Measurements from ENCODE around the gene OR2T6. TPM values are rescaled to one million over a fixed set of nuclear protein-coding genes. Genes with fewer than 3 reads are reported as not detected.
"Not testable (repeated sequence)": the region's sequence is repeated elsewhere in the genome, so short reads cannot be mapped to it uniquely, and the experiment has no call there.

OR2T6 gene
- total RNA-seq, 1 experiment from 2014 or later, result not detected

DNA sequence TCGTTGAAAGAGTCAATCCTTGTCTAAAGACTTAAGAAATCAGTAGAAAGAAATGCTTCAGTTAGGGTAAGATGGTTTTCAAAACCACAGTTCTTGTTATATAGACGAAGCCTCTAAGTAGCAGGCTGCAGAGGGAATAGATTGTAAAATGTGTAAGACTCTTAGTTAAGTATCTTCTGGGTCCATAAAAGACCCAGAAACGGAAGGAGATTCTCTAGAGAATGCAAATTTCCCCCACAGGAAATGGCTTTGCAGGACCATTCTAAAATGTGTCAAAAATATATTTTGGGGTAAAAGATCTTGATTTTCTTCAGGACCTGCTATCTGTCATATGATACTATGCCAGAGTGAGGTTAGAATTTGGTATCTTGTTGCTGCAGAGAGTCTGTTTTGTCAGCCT is 40.7 kb downstream of the OR2T6 start:
- H3K9me3 ChIP-seq (replicated peaks), result peaks cover 2% of the 10 kb centered on the region; the same call in 1 of the 2 replicates
- DNase-seq, result no peak
- H3K27ac ChIP-seq, result no peak overlapping the region
- H3K36me3 ChIP-seq, result no peaks in the 10 kb centered on the region
- no peaks in the 10 kb centered on the region for H3K27me3 ChIP-seq
- H3K4me3 ChIP-seq, result no peak overlapping the region
- no peaks in the 10 kb centered on the region for H3K4me1 ChIP-seq

DNA sequence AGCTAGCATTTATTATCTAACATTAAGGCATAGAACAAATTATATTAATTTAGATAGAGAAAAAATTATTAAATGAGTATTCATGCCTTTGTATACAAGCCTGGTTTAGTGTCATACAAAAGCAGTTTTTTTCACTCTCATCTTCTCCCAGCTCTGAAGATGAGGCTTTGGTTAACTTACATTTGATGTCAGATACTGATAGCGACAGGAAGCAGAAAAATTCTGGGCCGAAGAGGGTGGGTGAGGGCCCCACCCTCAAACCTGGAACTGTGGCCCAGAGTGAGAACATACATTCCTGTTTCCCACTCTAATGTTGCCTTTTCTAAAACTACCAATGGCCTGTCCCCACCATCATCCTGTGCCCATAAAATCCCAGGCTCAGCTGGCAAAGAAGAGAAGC is 42.3 kb downstream of the OR2T6 start:
- no peak for DNase-seq
- Histone ChIP-seq H3K27ac (no peak overlapping the region), H3K9me3 (replicated peaks) (peaks cover 3% of the 10 kb centered on the region; the same call in 1 of the 2 replicates)

DNA sequence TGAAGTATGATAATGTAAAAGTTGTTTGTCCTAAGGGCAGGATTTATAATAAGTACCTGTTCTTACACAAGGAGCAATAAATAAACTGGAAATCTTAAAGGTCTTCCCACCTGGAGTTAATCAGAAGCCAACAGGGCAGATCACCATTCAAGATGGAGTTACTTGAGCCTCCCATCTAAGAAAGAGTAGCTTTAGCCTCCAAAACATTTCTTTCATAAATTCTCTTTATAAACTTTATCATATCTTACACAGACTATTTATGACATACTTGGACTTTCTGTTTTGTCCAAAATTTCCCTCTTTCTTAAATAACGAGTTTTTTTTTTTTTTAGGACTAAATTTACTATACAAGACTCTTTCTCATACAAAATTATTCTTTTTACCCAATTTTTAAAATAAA is 45.8 kb downstream of the OR2T6 start:
- Histone ChIP-seq H3K27me3 (no peaks in the 10 kb centered on the region), H3K4me1 (no peaks in the 10 kb centered on the region), H3K4me3 (no peak overlapping the region), H3K27ac (no peak overlapping the region), H3K36me3 (no peaks in the 10 kb centered on the region), H3K9me3 (replicated peaks) (peaks cover 3% of the 10 kb centered on the region; the same call in 1 of the 2 replicates)
- peak in 1 of 2 experiments; percentile 2 for DNase-seq

More for the DNA sequence above, 42.3 kb downstream of the OR2T6 start:
- Histone ChIP-seq H3K4me3 (no peak overlapping the region), H3K36me3 (no peaks in the 10 kb centered on the region), H3K4me1 (no peaks in the 10 kb centered on the region), H3K27me3 (no peaks in the 10 kb centered on the region)

DNA sequence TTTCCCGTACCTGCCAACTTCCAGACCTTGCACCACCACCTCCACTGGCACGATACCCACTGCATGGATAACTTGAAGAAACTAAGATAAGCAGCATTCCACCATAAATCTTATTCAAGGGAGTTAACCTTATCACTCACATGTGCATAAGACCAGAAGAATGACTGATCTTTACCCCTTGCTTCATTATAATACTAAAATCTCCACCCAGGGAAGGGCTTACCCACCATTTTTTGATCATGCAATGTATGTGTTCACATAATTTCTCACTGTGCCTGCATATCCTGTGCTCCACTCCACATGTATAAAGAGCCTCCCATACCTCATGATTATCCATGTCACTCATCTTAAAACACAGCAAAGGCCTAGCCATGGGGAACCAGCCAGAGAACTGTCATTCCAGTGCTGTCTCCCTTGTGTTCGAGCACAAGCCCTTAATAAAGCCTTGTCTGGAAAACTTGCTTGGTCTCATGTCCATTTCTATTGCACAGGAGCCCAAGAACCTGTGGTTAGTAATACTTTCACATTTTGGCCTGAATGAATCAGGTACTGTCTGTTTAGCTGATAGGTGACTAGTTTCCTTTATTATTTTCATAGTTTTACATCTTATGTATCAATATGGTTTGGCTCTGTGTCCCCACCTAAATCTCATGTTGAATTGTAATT is 52.1 kb downstream of the OR2T6 start:
- H3K36me3 ChIP-seq; H3K4me3 ChIP-seq; H3K27ac ChIP-seq; H3K27me3 ChIP-seq; DNase-seq; H3K4me1 ChIP-seq; H3K9me3 ChIP-seq (replicated peaks): not testable (repeated sequence)

DNA sequence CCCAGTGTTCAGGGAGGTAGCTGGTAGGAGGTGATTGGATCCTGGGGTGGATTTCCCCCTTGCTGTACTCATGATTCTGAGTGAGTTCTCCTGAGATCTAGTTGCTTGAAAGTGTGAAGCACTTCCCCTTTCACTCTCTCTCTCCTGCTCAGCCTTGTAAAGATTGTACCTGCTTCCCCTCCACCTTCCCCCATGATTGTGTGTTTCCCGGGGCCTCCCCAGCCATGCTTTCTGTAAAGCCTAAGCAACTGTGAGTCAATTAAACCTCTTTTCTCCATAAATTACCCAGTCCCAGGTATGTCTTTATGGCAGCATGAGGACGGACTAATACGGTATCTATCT is 52.6 kb downstream of the OR2T6 start:
- H3K27ac ChIP-seq; H3K4me1 ChIP-seq; H3K36me3 ChIP-seq; DNase-seq; H3K4me3 ChIP-seq; H3K9me3 ChIP-seq (replicated peaks); H3K27me3 ChIP-seq: not testable (repeated sequence)

DNA sequence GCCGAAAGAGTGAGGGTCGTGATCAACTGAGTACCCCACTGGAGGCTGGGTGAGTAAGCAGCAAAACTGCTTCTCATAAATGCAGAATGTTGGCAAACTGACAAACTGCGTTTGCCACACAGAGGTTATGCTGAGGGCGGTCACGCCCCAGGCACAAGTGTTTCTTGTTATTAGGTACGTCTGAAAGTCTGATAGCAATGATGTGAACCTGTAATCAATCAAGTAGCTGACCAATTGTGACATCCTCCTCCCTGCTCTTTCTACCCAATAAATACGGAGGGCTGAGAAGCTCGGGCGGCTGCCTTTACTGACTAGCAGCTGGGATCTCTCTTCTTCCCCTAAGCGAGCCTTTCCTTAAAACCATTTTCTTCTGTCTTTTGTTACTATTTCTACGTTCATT is 56.1 kb downstream of the OR2T6 start:
- not testable (repeated sequence) for DNase-seq; H3K27me3 ChIP-seq; H3K27ac ChIP-seq; H3K4me3 ChIP-seq; H3K4me1 ChIP-seq; H3K9me3 ChIP-seq (replicated peaks); H3K36me3 ChIP-seq

DNA sequence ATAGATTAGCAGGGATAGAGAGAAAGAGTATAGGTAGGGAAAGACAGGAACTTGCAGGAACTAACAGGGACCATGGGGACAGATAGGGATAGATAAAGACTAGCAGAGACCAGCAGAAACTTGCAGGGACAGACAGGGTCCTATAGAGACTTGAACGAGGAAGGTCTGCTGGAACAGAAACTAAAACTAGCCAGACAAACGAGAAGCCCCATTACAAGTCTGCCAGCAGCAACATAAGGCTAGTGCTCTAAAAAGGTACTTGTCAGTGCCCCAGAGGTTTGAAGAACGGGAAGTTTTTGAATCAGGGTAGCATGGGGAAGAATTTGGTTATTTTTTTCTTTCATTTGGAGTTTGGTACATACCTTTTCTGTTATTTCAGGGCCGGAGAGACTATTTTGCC is 56.7 kb downstream of the OR2T6 start:
- H3K27ac ChIP-seq; H3K36me3 ChIP-seq; H3K27me3 ChIP-seq; DNase-seq; H3K9me3 ChIP-seq (replicated peaks); H3K4me1 ChIP-seq; H3K4me3 ChIP-seq: not testable (repeated sequence)

DNA sequence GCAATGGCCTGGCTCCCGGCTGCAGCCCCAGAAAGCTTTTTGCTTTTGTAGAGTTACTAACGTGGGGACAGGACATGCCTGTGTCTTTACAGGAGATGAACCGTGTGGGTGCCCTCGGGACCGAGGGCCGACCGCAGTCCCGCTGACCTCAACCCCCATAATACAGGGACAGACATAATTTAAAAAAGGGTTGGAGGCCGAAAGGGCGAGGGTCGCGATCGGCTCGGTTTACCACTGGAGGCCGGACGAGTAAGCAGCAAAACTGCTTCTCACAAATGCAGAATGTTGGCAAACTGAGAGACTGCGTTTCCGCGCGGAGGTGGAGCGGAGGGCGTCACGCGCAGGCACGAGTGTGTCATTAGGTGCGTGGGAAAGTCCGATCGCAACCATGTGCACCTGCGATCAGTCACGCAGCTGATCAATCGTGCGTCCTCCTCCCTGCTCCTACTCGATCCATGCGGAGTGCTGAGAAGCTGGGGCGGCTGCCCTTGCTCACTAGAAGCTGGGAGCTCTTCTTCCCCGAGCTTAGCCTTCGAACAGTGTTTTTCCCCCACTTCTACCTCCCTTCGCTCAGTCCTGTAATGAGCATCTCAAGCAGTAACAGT is 58.4 kb downstream of the OR2T6 start:
- H3K27me3 ChIP-seq; H3K4me3 ChIP-seq; H3K36me3 ChIP-seq; DNase-seq; H3K27ac ChIP-seq; H3K4me1 ChIP-seq; H3K9me3 ChIP-seq (replicated peaks): not testable (repeated sequence)

DNA sequence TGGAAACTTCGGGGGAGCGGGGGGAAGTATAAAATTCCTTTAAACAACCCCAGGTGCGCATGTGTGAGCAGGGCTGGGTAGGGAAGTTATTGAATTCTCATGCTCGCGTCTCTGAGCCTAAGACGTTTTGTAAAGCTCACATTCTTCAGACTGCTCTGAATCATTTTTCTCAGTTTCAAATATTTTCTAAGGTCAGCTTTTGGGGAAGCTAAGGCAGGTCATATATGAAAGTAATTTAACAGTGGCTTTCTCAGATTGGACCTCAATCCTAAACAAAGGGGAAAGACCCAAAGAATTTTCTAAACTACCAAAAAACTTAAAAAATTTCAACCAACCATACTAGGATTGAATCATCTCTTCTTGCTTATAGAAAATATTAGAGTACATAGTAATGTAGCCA is 59.4 kb downstream of the OR2T6 start:
- not testable (repeated sequence) for H3K9me3 ChIP-seq (replicated peaks); H3K4me3 ChIP-seq; H3K27ac ChIP-seq; H3K36me3 ChIP-seq; DNase-seq; H3K4me1 ChIP-seq; H3K27me3 ChIP-seq

DNA sequence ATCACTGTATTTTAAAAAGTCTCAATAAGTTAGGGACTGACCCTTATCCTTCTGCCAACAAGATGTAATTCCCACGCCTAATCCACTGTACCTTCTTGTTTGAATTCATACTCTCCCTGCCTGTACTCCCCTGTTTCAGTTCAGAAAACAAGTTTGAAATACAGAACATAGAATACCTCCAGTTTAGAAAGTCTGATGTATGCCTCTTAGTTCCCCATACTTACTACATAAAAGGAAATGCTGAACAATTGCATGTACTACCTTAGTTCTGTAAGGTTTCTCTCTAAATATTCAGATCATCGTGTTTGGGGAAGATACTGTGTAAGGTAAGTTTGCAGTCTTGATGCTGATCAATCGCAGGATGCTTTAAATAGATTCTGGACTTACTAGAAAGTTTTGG is 60.8 kb downstream of the OR2T6 start:
- DNase-seq; H3K36me3 ChIP-seq; H3K9me3 ChIP-seq (replicated peaks); H3K4me3 ChIP-seq; H3K4me1 ChIP-seq; H3K27me3 ChIP-seq; H3K27ac ChIP-seq: not testable (repeated sequence)

DNA sequence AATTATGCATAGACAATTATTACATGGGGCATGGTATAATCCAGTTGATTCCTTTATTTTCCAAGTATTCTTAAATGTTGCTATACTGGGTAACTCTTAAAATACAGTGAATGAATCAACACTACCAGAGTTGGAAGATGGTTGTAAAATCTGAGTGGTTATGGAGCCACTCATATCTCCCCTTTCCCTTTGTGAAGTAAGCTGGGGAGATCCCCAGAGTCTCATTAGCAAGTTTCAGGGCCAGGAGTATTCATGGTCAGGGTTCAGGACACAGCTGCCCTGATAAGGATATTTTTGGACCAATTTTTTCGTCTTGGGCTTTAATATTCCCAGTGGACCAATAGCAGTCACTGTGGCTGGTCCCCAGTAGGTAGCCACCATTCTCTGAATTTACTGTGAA is 63.1 kb downstream of the OR2T6 start:
- H3K36me3 ChIP-seq; H3K4me3 ChIP-seq; H3K4me1 ChIP-seq; DNase-seq; H3K27me3 ChIP-seq; H3K9me3 ChIP-seq (replicated peaks); H3K27ac ChIP-seq: not testable (repeated sequence)

DNA sequence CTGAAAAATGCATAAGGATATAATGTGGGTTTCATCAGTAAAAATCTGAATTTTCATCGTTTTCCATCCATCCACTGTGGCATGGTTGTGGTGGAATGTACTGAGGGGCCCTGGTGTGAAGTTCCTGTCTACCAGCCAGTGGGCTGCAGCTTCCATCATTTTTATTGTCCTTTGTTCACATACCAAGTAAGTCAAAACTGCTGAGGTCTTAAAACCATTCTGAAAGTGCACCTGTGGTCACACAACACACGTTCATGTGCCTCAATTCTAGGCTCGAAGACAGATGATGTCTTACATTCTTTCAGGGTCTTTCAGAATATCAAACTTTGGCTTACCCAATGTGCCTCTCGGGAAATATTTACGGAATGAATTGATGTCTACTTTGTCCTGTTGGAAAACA is 63.7 kb downstream of the OR2T6 start:
- H3K4me3 ChIP-seq; H3K27ac ChIP-seq; H3K27me3 ChIP-seq; DNase-seq; H3K9me3 ChIP-seq (replicated peaks); H3K4me1 ChIP-seq; H3K36me3 ChIP-seq: not testable (repeated sequence)

Other genes with a start within 250 kb of the OR2T6 start
- gene OR2M5, start 230.6 kb upstream of the OR2T6 start, total RNA-seq (2014; rRNA removed; shearing (Covaris generic)), result not detected in 2 replicates
- not detected in 2 replicates for gene OR2M2, start 200.9 kb upstream of the OR2T6 start, total RNA-seq (2014; rRNA removed; shearing (Covaris generic))
- 0.02 TPM in 1 of 2 replicates, not detected in the other for gene OR2M3, start 178.5 kb upstream of the OR2T6 start, total RNA-seq (2014; rRNA removed; shearing (Covaris generic))
- 0.26 TPM in 1 of 2 replicates, not detected in the other for gene OR2M4, start 144.3 kb upstream of the OR2T6 start, total RNA-seq (2014; rRNA removed; shearing (Covaris generic))
- not detected in 2 replicates for gene OR2T33, start 97.8 kb upstream of the OR2T6 start, total RNA-seq (2014; rRNA removed; shearing (Covaris generic))
- 0.02 TPM in 1 of 2 replicates, not detected in the other for gene OR2T12, start 72.3 kb upstream of the OR2T6 start, total RNA-seq (2014; rRNA removed; shearing (Covaris generic))
- not detected in 2 replicates for gene OR2M7, start 51.2 kb upstream of the OR2T6 start, total RNA-seq (2014; rRNA removed; shearing (Covaris generic))
- gene OR14C36, start 27.0 kb upstream of the OR2T6 start, total RNA-seq (2014; rRNA removed; shearing (Covaris generic)), result not detected in 2 replicates
- not detected in 2 replicates for gene OR2T4, start 14.1 kb upstream of the OR2T6 start, total RNA-seq (2014; rRNA removed; shearing (Covaris generic))
- gene OR2T1, start 27.3 kb downstream of the OR2T6 start, total RNA-seq (2014; rRNA removed; shearing (Covaris generic)), result not detected in 2 replicates
- gene OR2T2, start 69.9 kb downstream of the OR2T6 start, total RNA-seq (2014; rRNA removed; shearing (Covaris generic)), result not detected in 2 replicates
- gene OR2T3, start 97.6 kb downstream of the OR2T6 start, total RNA-seq (2014; rRNA removed; shearing (Covaris generic)), result not detected in 2 replicates
- not detected in 2 replicates for gene OR2T5, start 112.8 kb downstream of the OR2T6 start, total RNA-seq (2014; rRNA removed; shearing (Covaris generic))
- not detected in 2 replicates for gene OR2G6, start 132.3 kb downstream of the OR2T6 start, total RNA-seq (2014; rRNA removed; shearing (Covaris generic))
- gene OR2T29, start 187.0 kb downstream of the OR2T6 start, total RNA-seq (2014; rRNA removed; shearing (Covaris generic)), result not detected in 2 replicates
- gene OR2T34, start 199.0 kb downstream of the OR2T6 start, total RNA-seq (2014; rRNA removed; shearing (Covaris generic)), result not detected in 2 replicates
- gene OR2T10, start 222.0 kb downstream of the OR2T6 start, total RNA-seq (2014; rRNA removed; shearing (Covaris generic)), result not detected in 2 replicates